GM23338 (cell line): Measurements from ENCODE around the gene FABP1. TPM values are rescaled to one million over a fixed set of nuclear protein-coding genes. Genes with fewer than 3 reads are reported as not detected.

Experiments
- ATAC-seq: fragments of 200-7000 bp; cut with Tn5 transposase; 3 replicates; pipeline ENCODE4 v1.9.1; 2020
- DNase-seq: peaks from one replicate; pipeline ENCODE4 v3.0.0-alpha.2; 2015; ENCODE audit warnings: low spot score
- H2AFZ ChIP-seq: fragments of 200-600 bp; sonication (generic); 2 replicates; pipeline ENCODE4 v1.8.0; 2016; ENCODE audit warnings: antibody characterized with exemption, mild to moderate bottlenecking, moderate library complexity
- H3F3A ChIP-seq: fragments of 200-600 bp; sonication (generic); replicated peaks from 2 replicates; pipeline ENCODE4 v1.8.0; 2017; ENCODE audit warnings: antibody characterized with exemption, mixed run types, low read depth
- H3K27ac ChIP-seq: fragments of 200-600 bp; sonication (generic); 2 replicates; pipeline ENCODE4 v1.6.1; 2016; ENCODE audit warnings: low read depth
- H3K27me3 ChIP-seq: fragments of 200-600 bp; sonication (generic); 2 replicates; pipeline ENCODE4 v1.8.0; 2016; ENCODE audit warnings: mild to moderate bottlenecking, mixed run types, moderate library complexity; ENCODE audit not compliant: insufficient read depth
- H3K36me3 ChIP-seq: fragments of 200-600 bp; sonication (generic); 2 replicates; pipeline ENCODE4 v1.8.0; 2016; ENCODE audit warnings: mild to moderate bottlenecking; ENCODE audit not compliant: insufficient read depth
- H3K4me1 ChIP-seq: fragments of 200-600 bp; sonication (generic); 2 replicates; pipeline ENCODE4 v1.8.0; 2016; ENCODE audit warnings: mild to moderate bottlenecking, moderate library complexity; ENCODE audit not compliant: insufficient read depth
- H3K4me2 ChIP-seq: fragments of 200-600 bp; sonication (generic); 2 replicates; pipeline ENCODE4 v1.7.1; 2017; ENCODE audit warnings: mixed run types
- H3K4me3 ChIP-seq: fragments of 200-600 bp; sonication (generic); 2 replicates; pipeline ENCODE4 v1.6.1; 2016; ENCODE audit warnings: mixed run types
- H3K79me2 ChIP-seq: fragments of 200-600 bp; sonication (generic); replicated peaks from 2 replicates; pipeline ENCODE4 v1.8.0; 2017; ENCODE audit warnings: mild to moderate bottlenecking; ENCODE audit not compliant: insufficient read depth
- H3K9me2 ChIP-seq: fragments of 200-600 bp; sonication (generic); 2 replicates; pipeline ENCODE4 v1.8.0; 2017; ENCODE audit not compliant: insufficient read depth
- H4K20me1 ChIP-seq: fragments of 200-600 bp; sonication (generic); replicated peaks from 2 replicates; pipeline ENCODE4 v1.8.0; 2017; ENCODE audit warnings: mild to moderate bottlenecking; ENCODE audit not compliant: insufficient read depth
- H3K27ac Mint-ChIP-seq: 2 replicates; pipeline ENCODE4 v1.8.0; 2020; ENCODE audit warnings: inconsistent platforms, mild to moderate bottlenecking, moderate library complexity, mixed read lengths
- H3K27me3 Mint-ChIP-seq: 3 replicates; pipeline ENCODE4 v1.8.0; 2022; ENCODE audit warnings: low read depth, mild to moderate bottlenecking, moderate library complexity, mixed read lengths, inconsistent platforms; ENCODE audit not compliant: insufficient read depth, poor library complexity
- H3K36me3 Mint-ChIP-seq: 3 replicates; pipeline ENCODE4 v1.8.0; 2021; ENCODE audit warnings: low read depth, mild to moderate bottlenecking, inconsistent platforms, moderate library complexity, mixed read lengths
- H3K4me1 Mint-ChIP-seq: 3 replicates; pipeline ENCODE4 v1.8.0; 2020; ENCODE audit warnings: mild to moderate bottlenecking, inconsistent platforms, mixed read lengths
- H3K4me3 Mint-ChIP-seq: 3 replicates; pipeline ENCODE4 v1.8.0; 2021; ENCODE audit warnings: moderate library complexity, mild to moderate bottlenecking, inconsistent platforms, mixed read lengths
- H3K9me3 Mint-ChIP-seq: 3 replicates; pipeline ENCODE4 v1.8.0; 2020; ENCODE audit warnings: moderate library complexity, mild to moderate bottlenecking, inconsistent platforms, mixed read lengths
- NANOG ChIP-seq: IDR thresholded peaks from 2 replicates; pipeline ENCODE4 v1.6.1; 2016; ENCODE audit warnings: antibody characterized with exemption, borderline replicate concordance
- REST ChIP-seq: IDR thresholded peaks from one replicate; pipeline ENCODE4 v1.6.1; 2018; ENCODE audit warnings: antibody characterized with exemption; ENCODE audit not compliant: unreplicated experiment
- STAT1 ChIP-seq: IDR thresholded peaks from one replicate; pipeline ENCODE4 v1.6.1; 2016; ENCODE audit warnings: antibody characterized with exemption; ENCODE audit not compliant: unreplicated experiment
- ZNF114 ChIP-seq: fragments of 250-450 bp; sonication (Bioruptor Pico); IDR thresholded peaks from 2 replicates; pipeline ENCODE4 v1.5.0; 2020; ENCODE audit warnings: mild to moderate bottlenecking, moderate library complexity
- ZNF331 ChIP-seq: fragments of 250-450 bp; sonication (Bioruptor Pico); IDR thresholded peaks from 2 replicates; pipeline ENCODE4 v1.5.0; 2020; ENCODE audit warnings: low read depth, mild to moderate bottlenecking, moderate library complexity
- polyA plus RNA-seq: library from polyadenylated mRNA; unstranded; fragments of >200 nt; fragmentation: Nextera tagmentation; extraction: Ambion mirVana; gene quantifications from 2 replicates; pipeline ENCODE4 v1.2.1, GENCODE V29; 2016
- total RNA-seq: library from RNA; depleted of rRNA; stranded (reverse); fragments of >200 nt; shearing (Covaris generic); gene quantifications from 2 replicates; pipeline ENCODE4 v1.2.3, GENCODE V29; 2014

The FABP1 gene
- total and polyA plus RNA-seq, 2 experiments from 2014 or later = not detected

GRCh38 chr2:88117973-88118372 lies 9.9 kb downstream of the FABP1 start:
- H3K36me3 Mint-ChIP-seq = no peaks in the 10 kb centered on the region
- Histone ChIP-seq H3K27ac (no peak overlapping the region), H3K36me3 (no peaks in the 10 kb centered on the region), H3K9me2 (peaks cover 5% of the 10 kb centered on the region; the same call in 1 of the 2 replicates), H3K79me2 (no peaks in the 10 kb centered on the region), H3F3A (no peaks in the 10 kb centered on the region), H3K4me1 (no peaks in the 10 kb centered on the region), H3K27me3 (no peaks in the 10 kb centered on the region), H3K4me2 (no peak overlapping the region), H4K20me1 (no peaks in the 10 kb centered on the region), H3K4me3 (no peak overlapping the region), H2AFZ (no peak overlapping the region)
- peaks cover 5% of the 10 kb centered on the region for H3K27me3 Mint-ChIP-seq
- H3K4me1 Mint-ChIP-seq = no peaks in the 10 kb centered on the region; the same call in 1 of the 3 replicates
- no peak overlapping the region for H3K27ac Mint-ChIP-seq
- no peak for TF ChIP-seq ZNF331 (CRISPR knock-in tag)
- no peak for TF ChIP-seq ZNF114 (CRISPR knock-in tag)
- TF ChIP-seq NANOG = no peak
- no peak for DNase-seq
- H3K9me3 Mint-ChIP-seq = no peaks in the 10 kb centered on the region
- no peak overlapping the region for H3K4me3 Mint-ChIP-seq
- no peak for ATAC-seq

GRCh38 chr2:88116669-88117432 lies 11.0 kb downstream of the FABP1 start:
- Histone ChIP-seq H3K27ac (no peak overlapping the region), H2AFZ (no peak overlapping the region), H3K79me2 (no peaks in the 10 kb centered on the region), H3K9me2 (peaks cover 9% of the 10 kb centered on the region; the same call in 1 of the 2 replicates), H3K36me3 (no peaks in the 10 kb centered on the region), H4K20me1 (no peaks in the 10 kb centered on the region), H3K4me3 (no peak overlapping the region), H3K27me3 (no peaks in the 10 kb centered on the region), H3K4me1 (no peaks in the 10 kb centered on the region), H3K4me2 (no peak overlapping the region), H3F3A (no peaks in the 10 kb centered on the region)
- H3K4me3 Mint-ChIP-seq = no peak overlapping the region
- DNase-seq (no peak), ATAC-seq (no peak)
- no peak overlapping the region for H3K27ac Mint-ChIP-seq
- no peaks in the 10 kb centered on the region; the same call in 1 of the 3 replicates for H3K4me1 Mint-ChIP-seq
- H3K27me3 Mint-ChIP-seq = peaks cover 5% of the 10 kb centered on the region
- H3K36me3 Mint-ChIP-seq = no peaks in the 10 kb centered on the region
- no peak for TF ChIP-seq STAT1
- TF ChIP-seq REST = no peak
- H3K9me3 Mint-ChIP-seq = no peaks in the 10 kb centered on the region
